H1 (cell line): ENCODE results near the gene DNAJC24. TPM values are rescaled to one million over a fixed set of nuclear protein-coding genes. Genes with fewer than 3 reads are reported as not detected.
A peak's percentile ranks its signal among the peaks of the same experiment; 100 is the strongest.

Experiments
- CTCF ChIA-PET: fragments of 300-600 bp; sonication (Branson Sonifier 250); formaldehyde crosslinking; loops from one replicate; lab custom pipeline; 2021; ENCODE audit not compliant: partially characterized antibody; lab: Charles Lee
- POLR2A ChIA-PET: fragments of 300-600 bp; sonication (Branson Sonifier 250); formaldehyde crosslinking; loops from one replicate; lab custom pipeline; 2021; ENCODE audit warnings: inconsistent platforms; ENCODE audit not compliant: partially characterized antibody; lab: Charles Lee
- DNase-seq, 2 experiments: peaks; one replicate each; pipeline versions ENCODE4 v3.0.0 to v3.0.0-alpha.2; 2010 to 2022; ENCODE audit warnings: low spot score in 2 of 2, low read depth in 1 of 2, mixed read lengths in 1 of 2
- FAIRE-seq: peaks from 2 replicates; lab custom pipeline; 2011; peaks lifted over from hg19 to GRCh38; lab: Jason Lieb, UNC
- H2AFZ ChIP-seq: 2 replicates; pipeline ENCODE4 v1.8.1; 2012; ENCODE audit warnings: low read length, inconsistent platforms
- H2AK5ac ChIP-seq: 2 replicates; pipeline ENCODE4 v1.6.1; 2013; ENCODE audit warnings: low read depth, low read length
- H2BK120ac ChIP-seq: replicated peaks from 2 replicates; pipeline ENCODE3; 2013; ENCODE audit warnings: low read depth, low read length, inconsistent platforms
- H2BK12ac ChIP-seq: 2 replicates; pipeline ENCODE4 v1.6.1; 2013; ENCODE audit warnings: low read depth, low read length
- H2BK15ac ChIP-seq: 2 replicates; pipeline ENCODE4 v1.6.1; 2013; ENCODE audit warnings: low read length
- H2BK20ac ChIP-seq: 2 replicates; pipeline ENCODE4 v1.6.1; 2013; ENCODE audit warnings: low read length
- H2BK5ac ChIP-seq: 2 replicates; pipeline ENCODE4 v1.6.1; 2013; ENCODE audit warnings: low read depth, low read length
- H3K14ac ChIP-seq: 2 replicates; pipeline ENCODE4 v1.6.1; 2013; ENCODE audit warnings: inconsistent platforms; ENCODE audit not compliant: insufficient read length
- H3K18ac ChIP-seq: 2 replicates; pipeline ENCODE4 v1.6.1; 2013; ENCODE audit warnings: low read length; ENCODE audit errors: extremely low read depth
- H3K23ac ChIP-seq: 2 replicates; pipeline ENCODE4 v1.6.1; 2013; ENCODE audit warnings: inconsistent platforms; ENCODE audit not compliant: insufficient read length
- H3K23me2 ChIP-seq: 2 replicates; pipeline ENCODE4 v1.6.1; 2013; ENCODE audit warnings: low read depth, low read length
- H3K27ac ChIP-seq: 2 replicates; pipeline ENCODE4 v1.6.1; 2011; ENCODE audit warnings: low read depth, low read length, inconsistent platforms
- H3K27me3 ChIP-seq, 4 experiments: replicated peaks in 1 of 4; 1 replicate in 1 of 4; 2 replicates in 3 of 4; pipeline versions ENCODE4 v1.6.1 to v1.8.1; 2011 to 2013; ENCODE audit warnings: low read length in 3 of 4, mild to moderate bottlenecking in 3 of 4, inconsistent platforms in 2 of 4, mixed read lengths in 2 of 4, moderate library complexity in 1 of 4; ENCODE audit not compliant: control insufficient read depth in 3 of 4, insufficient read depth in 3 of 4; ENCODE audit errors: extremely low read depth in 1 of 4
- H3K36me3 ChIP-seq, 4 experiments: 2 replicates each; pipeline versions ENCODE4 v1.6.1 to v1.8.1; 2011 to 2013; ENCODE audit warnings: mild to moderate bottlenecking in 4 of 4, low read length in 3 of 4, moderate library complexity in 2 of 4, control low read depth in 1 of 4, inconsistent platforms in 1 of 4; ENCODE audit not compliant: insufficient read depth in 4 of 4, control insufficient read depth in 2 of 4
- H3K4ac ChIP-seq: replicated peaks from 2 replicates; pipeline ENCODE3; 2013; ENCODE audit warnings: low read length, low read depth, mixed read lengths, inconsistent platforms; ENCODE audit not compliant: insufficient read length
- H3K4me1 ChIP-seq, 4 experiments: replicated peaks in 1 of 4; 1 replicate in 1 of 4; 2 replicates in 3 of 4; pipeline versions ENCODE4 v1.6.1 to v1.8.1; 2011 to 2013; ENCODE audit warnings: low read length in 3 of 4, inconsistent platforms in 2 of 4, mixed read lengths in 1 of 4; ENCODE audit not compliant: insufficient read depth in 4 of 4, control insufficient read depth in 3 of 4
- H3K4me2 ChIP-seq, 2 experiments: 2 replicates each; pipeline versions ENCODE4 v1.6.1 to v1.8.1; 2011 to 2013; ENCODE audit warnings: low read depth in 2 of 2, low read length in 2 of 2, control low read depth in 1 of 2, inconsistent platforms in 1 of 2, mild to moderate bottlenecking in 1 of 2; ENCODE audit not compliant: insufficient read depth in 1 of 2
- H3K4me3 ChIP-seq, 4 experiments: fragments of 200-600, 300-600 bp in 1 of 4; sonication (generic), shearing (Covaris generic), sonication (Bioruptor Twin) in 1 of 4; 2 replicates each; pipeline versions ENCODE4 v1.5.1 to v1.8.1; 2011 to 2016; ENCODE audit warnings: low read length in 4 of 4, low read depth in 3 of 4, control low read depth in 2 of 4, inconsistent platforms in 2 of 4, mild to moderate bottlenecking in 2 of 4, mixed read lengths in 1 of 4, moderate library complexity in 1 of 4; ENCODE audit not compliant: insufficient read depth in 2 of 4; ENCODE audit errors: extremely low read depth in 1 of 4
- H3K56ac ChIP-seq: replicated peaks from 2 replicates; pipeline ENCODE3; 2013; ENCODE audit warnings: low read depth, mild to moderate bottlenecking, mixed read lengths, low read length, inconsistent platforms; ENCODE audit not compliant: insufficient read length
- H3K79me1 ChIP-seq: 2 replicates; pipeline ENCODE4 v1.6.1; 2013; ENCODE audit warnings: low read depth, low read length, control low read depth
- H3K79me2 ChIP-seq, 2 experiments: 2 replicates each; pipeline versions ENCODE4 v1.6.1 to v1.8.1; 2012 to 2013; ENCODE audit warnings: low read length in 2 of 2, mild to moderate bottlenecking in 2 of 2, inconsistent platforms in 1 of 2; ENCODE audit not compliant: insufficient read depth in 2 of 2, control insufficient read depth in 1 of 2
- H3K9ac ChIP-seq, 4 experiments: replicated peaks in 1 of 4; 1 replicate in 1 of 4; 2 replicates in 3 of 4; pipeline versions ENCODE4 v1.6.1 to v1.8.1; 2011 to 2013; ENCODE audit warnings: low read depth in 3 of 4, low read length in 3 of 4, control low read depth in 2 of 4, mild to moderate bottlenecking in 2 of 4, moderate library complexity in 2 of 4, inconsistent platforms in 1 of 4; ENCODE audit errors: extremely low read depth in 1 of 4
- H3K9me3 ChIP-seq, 2 experiments: 2 replicates each; pipeline versions ENCODE4 v1.6.1 to v1.8.1; 2012 to 2013; ENCODE audit warnings: mild to moderate bottlenecking in 2 of 2, moderate library complexity in 2 of 2, control low read depth in 1 of 2, inconsistent platforms in 1 of 2, low read depth in 1 of 2, low read length in 1 of 2, mixed read lengths in 1 of 2; ENCODE audit not compliant: insufficient read depth in 2 of 2
- H4K20me1 ChIP-seq, 2 experiments: replicated peaks in 1 of 2; 2 replicates each; pipeline versions ENCODE3 to v1.8.1; 2011 to 2013; ENCODE audit warnings: inconsistent platforms in 2 of 2, low read length in 2 of 2, mild to moderate bottlenecking in 1 of 2; ENCODE audit not compliant: insufficient read depth in 2 of 2, control insufficient read depth in 1 of 2
- H4K5ac ChIP-seq: 2 replicates; pipeline ENCODE4 v1.6.1; 2013; ENCODE audit warnings: low read length, low read depth, mixed read lengths, inconsistent platforms; ENCODE audit not compliant: insufficient read length
- H4K8ac ChIP-seq: 2 replicates; pipeline ENCODE4 v1.8.0; 2013; ENCODE audit warnings: mild to moderate bottlenecking, moderate library complexity, low read length, inconsistent platforms; ENCODE audit not compliant: insufficient read depth; ENCODE audit errors: extremely low read depth
- H4K91ac ChIP-seq: replicated peaks from 2 replicates; pipeline ENCODE3; 2013; ENCODE audit warnings: low read length, mixed read lengths, inconsistent platforms; ENCODE audit not compliant: insufficient read length
- FOSL1 ChIP-seq: IDR thresholded peaks from 2 replicates; pipeline ENCODE4 v1.6.1; 2011; ENCODE audit warnings: mild to moderate bottlenecking, low read depth, low read length, moderate library complexity; ENCODE audit not compliant: insufficient read depth
- RAD21 ChIP-seq, 2 experiments: IDR thresholded peaks in 1 of 2; conservative IDR thresholded peaks in 1 of 2; 2 replicates each; pipeline ENCODE4 v1.6.1; 2011; ENCODE audit warnings: low read depth in 2 of 2, low read length in 2 of 2, improper control_type of control experiment in 1 of 2, inconsistent platforms in 1 of 2, mild to moderate bottlenecking in 1 of 2, moderate library complexity in 1 of 2
- SP1 ChIP-seq: IDR thresholded peaks from 2 replicates; pipeline ENCODE4 v1.6.1; 2011; ENCODE audit warnings: low read depth, low read length
- SUZ12 ChIP-seq: fragments of 200-600 bp; sonication (generic); IDR thresholded peaks from 2 replicates; pipeline ENCODE4 v1.6.1; 2012; ENCODE audit warnings: mild to moderate bottlenecking, inconsistent platforms, low read length, moderate library complexity, mixed read lengths
- TAF1 ChIP-seq: IDR thresholded peaks from 2 replicates; pipeline ENCODE4 v1.6.1; 2011; ENCODE audit warnings: mild to moderate bottlenecking, low read depth, low read length
- ZNF274 ChIP-seq: IDR thresholded peaks from 2 replicates; pipeline ENCODE4 v1.7.0; 2012; ENCODE audit warnings: low read length, borderline replicate concordance; ENCODE audit errors: extremely low read depth
- WGBS, 2 experiments: shearing (Covaris generic) in 1 of 2; methylation state at CpG; one replicate each; pipeline versions ENCODE4 v1.1.6 to v1.1.7; 2013 to 2015; ENCODE audit warnings: low lambda C conversion rate in 2 of 2, mixed read lengths in 2 of 2, inconsistent platforms in 1 of 2, low coverage in 1 of 2, missing lambda C conversion rate in 1 of 2; ENCODE audit not compliant: insufficient replicate concordance in 2 of 2, insufficient coverage in 1 of 2, insufficient read length in 1 of 2; ENCODE audit errors: extremely low coverage in 1 of 2, missing lambda C conversion rate in 1 of 2; 5-methylcytosine and 5-hydroxymethylcytosine counted together
- long read RNA-seq, 2 experiments: library from RNA in 1 of 2; library from capped mRNA in 1 of 2; stranded (forward); transcript quantifications; one replicate each; pipeline ENCODE4 v2.0.0, GENCODE V29; 2021; ENCODE audit warnings: inconsistent platforms in 1 of 2
- polyA minus RNA-seq, 3 experiments: library from RNA; depleted of rRNA, polyadenylated mRNA; stranded (reverse); fragments of >200 nt; gene quantifications; 1 replicate in 2 of 3; 2 replicates in 1 of 3; pipeline ENCODE4 v1.2.3, GENCODE V29; 2011
- polyA plus RNA-seq, 7 experiments: library from polyadenylated mRNA; depleted of rRNA in 3 of 7; stranded (reverse) in 5 of 7; unstranded in 2 of 7; fragments of >200 nt in 5 of 7; fragments of 200-250 nt in 2 of 7; gene quantifications; 1 replicate in 5 of 7; 2 replicates in 1 of 7; 4 replicates in 1 of 7; pipeline versions ENCODE4 v1.2.1 to v1.2.3, GENCODE V29; 2011 to 2013; ENCODE audit warnings: missing spikeins in 2 of 7, mixed read lengths in 2 of 7
- total RNA-seq: library from RNA; stranded (reverse); fragmentation: NEBNext Ultra II Directional; extraction: Animal tissue kit (Norgen Biotek cat#: 25700); gene quantifications from 2 replicates; pipeline ENCODE4 v1.2.1, GENCODE V29; 2021

DNAJC24 gene, protein sequence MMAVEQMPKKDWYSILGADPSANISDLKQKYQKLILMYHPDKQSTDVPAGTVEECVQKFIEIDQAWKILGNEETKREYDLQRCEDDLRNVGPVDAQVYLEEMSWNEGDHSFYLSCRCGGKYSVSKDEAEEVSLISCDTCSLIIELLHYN
- total RNA-seq (21.1 TPM in 2 replicates), polyA plus RNA-seq (2011; rRNA removed) (6.8 and 7.2 TPM in 2 replicates), polyA minus RNA-seq (2011; rRNA and poly(A)+ RNA removed) (8.7 and 11.1 TPM in 2 replicates)
- polyA plus RNA-seq (2011; cell fraction: cytosol; rRNA removed): 9.8 TPM
- 14.0 TPM for polyA plus RNA-seq (2011; cell fraction: nucleus; rRNA removed)
- 8.7 to 13.6 TPM (median 10.6 TPM) in 4 replicates for polyA plus RNA-seq (2012, experiment 1 of 2)
- 1.5 TPM for polyA plus RNA-seq (2012, experiment 2 of 2)
- 16.2 TPM for polyA plus RNA-seq (2013, experiment 1 of 2)
- polyA plus RNA-seq (2013, experiment 2 of 2): 14.1 TPM
- 9.5 TPM for polyA minus RNA-seq (2011; cell fraction: cytosol; rRNA and poly(A)+ RNA removed)
- 43.8 TPM for polyA minus RNA-seq (2011; cell fraction: nucleus; rRNA and poly(A)+ RNA removed)
- long read RNA-seq, experiment 1, partial matches to known transcripts: 0 of 8 reads
- long read RNA-seq, experiment 1, other reads (novel, unspliced or antisense): 7 of 8 reads
- long read RNA-seq, experiment 2, partial matches to known transcripts: 2 of 4 reads
- long read RNA-seq, experiment 2, other reads (novel, unspliced or antisense): 0 of 4 reads

DNA sequence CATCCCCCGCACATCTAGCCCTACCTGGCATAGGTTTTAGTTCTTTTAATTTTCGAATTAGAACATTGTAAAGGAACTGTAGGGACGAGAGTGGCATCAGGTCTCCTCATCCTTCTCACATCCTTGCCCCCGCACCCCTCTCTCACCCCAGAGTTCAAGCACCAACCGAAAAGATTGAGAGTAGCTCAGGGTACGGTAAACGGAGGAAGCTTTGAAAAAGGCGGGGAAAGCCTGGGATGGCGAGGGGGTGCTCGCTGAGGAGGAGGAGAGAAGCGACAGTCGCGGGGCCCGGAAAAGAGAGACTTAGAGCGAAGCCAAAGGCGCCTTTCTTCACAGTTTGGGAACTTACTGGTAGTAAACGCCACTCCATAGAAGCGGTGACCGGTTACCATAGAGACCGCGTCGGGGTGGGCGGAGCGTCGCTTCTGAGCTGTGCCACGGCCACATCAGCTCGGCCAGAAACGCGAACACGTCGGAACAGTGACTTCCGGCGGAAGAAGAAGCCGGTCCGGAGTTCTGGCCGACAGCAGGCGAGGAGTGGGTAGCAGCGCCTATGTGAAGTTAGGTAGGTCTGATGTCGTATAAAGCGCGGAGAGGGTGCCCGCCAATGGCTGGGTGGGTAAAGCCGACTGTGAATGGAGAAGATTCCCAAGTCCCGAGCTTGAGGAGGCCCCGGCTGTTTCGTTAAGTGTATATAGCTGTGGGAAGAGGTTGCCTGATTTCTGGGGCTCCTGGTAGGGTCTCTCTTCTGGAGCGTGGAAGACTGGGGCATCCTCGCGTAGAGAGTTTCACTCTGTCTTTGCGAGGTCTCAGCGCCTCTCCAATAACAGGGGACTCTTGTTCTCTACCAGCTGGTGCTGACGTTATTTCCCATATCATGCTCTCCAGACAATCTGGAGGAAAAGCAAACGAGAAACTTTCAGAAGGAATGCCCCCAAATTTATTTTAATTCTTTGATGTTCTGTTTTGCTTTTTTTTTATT is at the start of gene DNAJC24, which contains the start of gene DCDC1:
Gene DNAJC24, plus strand, starts transcription at position 513 of the 982 bp plus-strand sequence. CDS start 889 bp downstream, outside the sequence.
Gene DCDC1, minus strand, starts transcription at position 392 of the 982 bp plus-strand sequence. CDS start 41,459 bp downstream, outside the sequence.
- Histone ChIP-seq H3K23me2 (no peaks in the 10 kb centered on the region), H3K14ac (no peak within 1 kb of the TSS), H2AFZ (peak within 1 kb of the TSS; percentile 97), H3K18ac (0 out of 2 replicates have a peak within 1 kb of the TSS, but pooled peaks have one; percentile 24), H3K23ac (no peak within 1 kb of the TSS), H3K4me3 (peak within 1 kb of the TSS; percentile 82 to 91 (median 84)), H3K27ac (peak within 1 kb of the TSS; percentile 48; the same call in 1 of the 2 replicates), H3K4ac (no peak within 1 kb of the TSS), H3K4me1 (no peaks in the 10 kb centered on the region), H2BK20ac (no peak within 1 kb of the TSS), H3K9me3 (no peaks in the 10 kb centered on the region), H3K79me2 (peaks cover 0 to 34% of the 10 kb centered on the region in 2 experiments; a peak in 2 of 4 replicates), H3K36me3 (no peaks in the 10 kb centered on the region; a peak in 1 of 8 replicates), H2BK12ac (no peak within 1 kb of the TSS), H2BK15ac (no peak within 1 kb of the TSS), H3K56ac (peak within 1 kb of the TSS; percentile 79), H3K27me3 (no peaks in the 10 kb centered on the region; a peak in 1 of 7 replicates), H3K9ac (peak within 1 kb of the TSS in 3 of 4 experiments; percentile 69 to 94 (median 71); a peak in 6 of 7 replicates), H3K79me1 (no peaks in the 10 kb centered on the region), H2BK120ac (no peak within 1 kb of the TSS), H2BK5ac (0 out of 2 replicates have a peak within 1 kb of the TSS, but pooled peaks have one; percentile 13), H4K5ac (peak within 1 kb of the TSS; percentile 91), H3K4me2 (peak within 1 kb of the TSS; percentile 67 to 83), H2AK5ac (no peak within 1 kb of the TSS), H4K20me1 (no peaks in the 10 kb centered on the region), H4K8ac (peak within 1 kb of the TSS; percentile 80; the same call in 1 of the 2 replicates), H4K91ac (no peak within 1 kb of the TSS)
- FAIRE-seq (peak; percentile 73), DNase-seq (peak; percentile 89 to 94)
- CTCF ChIA-PET: interaction anchor here (0.7 to 1.7 kb wide), 8 partner anchors 14 to 808 kb away, joined by 3 to 5 read pairs (median 3); no protein-coding TSS in a partner anchor
- WGBS, 2 experiments: 2% methylated on average over 51 of the region's 53 CpGs; no CpG with 5 or more reads in 1 of the 2 experiments
- POLR2A ChIA-PET: interaction anchor here (0.7 kb wide), 1 partner anchor 71 kb away, joined by 3 read pairs; no protein-coding TSS in a partner anchor
- no peak for TF ChIP-seq FOSL1
- TF ChIP-seq SP1: peak; percentile 60; the same call in 1 of the 2 replicates
- no peak for TF ChIP-seq SUZ12
- peak in 1 of 2 experiments; percentile 2; a peak in 1 of 4 replicates for TF ChIP-seq RAD21 (IDR thresholded peaks at IDR 0.05 in 1 of 2, conservative IDR thresholded peaks at IDR 0.05 in 1 of 2; ENCODE audit: low read depth in 2 of 2, low read length in 2 of 2)
- no peak for TF ChIP-seq ZNF274
- peak; percentile 86 for TF ChIP-seq TAF1
